Gastrocnemius medialis (tissue), 4 donors: Measurements from ENCODE around the gene THOC6. TPM values are rescaled to one million over a fixed set of nuclear protein-coding genes. Genes with fewer than 3 reads are reported as not detected.

Experiments
- ATAC-seq, 2 donors: fragments of 150-250 bp; one replicate each; pipeline ENCODE4 v1.9.1; 2016
- DNase-seq, 2 donors: peaks; one replicate each; pipeline ENCODE4 v3.0.0-alpha.2; 2019
- H3K27ac ChIP-seq, 4 donors: fragments of 200-600 bp; sonication (generic); 1 replicate in 1 of 4; 2 replicates in 3 of 4; pipeline ENCODE4 v1.5.1; 2016 to 2018; ENCODE audit warnings: mild to moderate bottlenecking in 2 of 4, moderate library complexity in 1 of 4
- H3K27me3 ChIP-seq, 3 donors: fragments of 200-600 bp; sonication (generic) in 2 of 3; 1 replicate in 1 of 3; 2 replicates in 2 of 3; pipeline versions ENCODE4 v1.5.1 to v1.6.0; 2016 to 2019; ENCODE audit warnings: mild to moderate bottlenecking in 1 of 3, moderate library complexity in 1 of 3
- H3K36me3 ChIP-seq, 2 donors: fragments of 200-600 bp; sonication (generic) in 1 of 2; one replicate each; pipeline ENCODE4 v1.5.1; 2017 to 2018
- H3K4me1 ChIP-seq, 2 donors: fragments of 200-600 bp; sonication (generic) in 1 of 2; one replicate each; pipeline ENCODE4 v1.5.1; 2016 to 2017; ENCODE audit warnings: mild to moderate bottlenecking in 2 of 2
- H3K4me3 ChIP-seq, 4 donors: fragments of 200-600 bp; sonication (generic) in 3 of 4; 1 replicate in 1 of 4; 2 replicates in 3 of 4; pipeline ENCODE4 v1.5.1; 2016 to 2019; ENCODE audit warnings: mild to moderate bottlenecking in 2 of 4
- H3K9me3 ChIP-seq, 3 donors: fragments of 200-600 bp; sonication (generic) in 2 of 3; 1 replicate in 1 of 3; 2 replicates in 2 of 3; pipeline ENCODE4 v1.5.1; 2016 to 2019
- POLR2A ChIP-seq, 2 donors: fragments of 450-650 bp; IDR thresholded peaks; one replicate each; pipeline ENCODE4 v1.6.1; 2017; ENCODE audit warnings: antibody characterized with exemption in 2 of 2, mild to moderate bottlenecking in 2 of 2, moderate library complexity in 2 of 2
- in situ Hi-C, 4 donors: fragments of 200-750 bp; cut with MboI; loops; one replicate each; pipeline versions ENCODE4 v1.15.0 to v1.8.0; 2017; ENCODE audit warnings: low sequenced_read_pairs in 4 of 4
- intact Hi-C: fragments of 100-400 bp; cut with DNase I; formaldehyde crosslinking; loops from one replicate; pipeline ENCODE4 v1.15.1; 2023; ENCODE audit warnings: low total_unique reads
- total RNA-seq, 4 donors: library from RNA; depleted of rRNA; stranded (reverse); fragments of >200 nt; gene quantifications; one replicate each; pipeline versions ENCODE4 v1.1.0 to v1.2.3, GENCODE V29; 2016
- TF ChIP-seq, protein P1 (sequence below), 5 experiments: fragments of 450-650 bp in 3 of 5; fragments of 200-600 bp in 2 of 5; sonication (generic) in 2 of 5; IDR thresholded peaks in 4 of 5; conservative IDR thresholded peaks in 1 of 5; 1 replicate in 4 of 5; 2 replicates in 1 of 5; pipeline ENCODE4 v1.5.1; 2016 to 2019; ENCODE audit warnings: antibody characterized with exemption in 5 of 5, mild to moderate bottlenecking in 3 of 5, moderate library complexity in 3 of 5

THOC6 gene
- total RNA-seq, 4 donors from 2014 or later: 15.0 to 31.1 (median 21.5) TPM

- no peak for TF ChIP-seq POLR2A (IDR thresholded peaks at IDR 0.05)
- TF ChIP-seq, protein P1, sequence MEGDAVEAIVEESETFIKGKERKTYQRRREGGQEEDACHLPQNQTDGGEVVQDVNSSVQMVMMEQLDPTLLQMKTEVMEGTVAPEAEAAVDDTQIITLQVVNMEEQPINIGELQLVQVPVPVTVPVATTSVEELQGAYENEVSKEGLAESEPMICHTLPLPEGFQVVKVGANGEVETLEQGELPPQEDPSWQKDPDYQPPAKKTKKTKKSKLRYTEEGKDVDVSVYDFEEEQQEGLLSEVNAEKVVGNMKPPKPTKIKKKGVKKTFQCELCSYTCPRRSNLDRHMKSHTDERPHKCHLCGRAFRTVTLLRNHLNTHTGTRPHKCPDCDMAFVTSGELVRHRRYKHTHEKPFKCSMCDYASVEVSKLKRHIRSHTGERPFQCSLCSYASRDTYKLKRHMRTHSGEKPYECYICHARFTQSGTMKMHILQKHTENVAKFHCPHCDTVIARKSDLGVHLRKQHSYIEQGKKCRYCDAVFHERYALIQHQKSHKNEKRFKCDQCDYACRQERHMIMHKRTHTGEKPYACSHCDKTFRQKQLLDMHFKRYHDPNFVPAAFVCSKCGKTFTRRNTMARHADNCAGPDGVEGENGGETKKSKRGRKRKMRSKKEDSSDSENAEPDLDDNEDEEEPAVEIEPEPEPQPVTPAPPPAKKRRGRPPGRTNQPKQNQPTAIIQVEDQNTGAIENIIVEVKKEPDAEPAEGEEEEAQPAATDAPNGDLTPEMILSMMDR (IDR thresholded peaks at IDR 0.05 in 4 of 5, conservative IDR thresholded peaks at IDR 0.05 in 1 of 5): no peak
- Histone ChIP-seq H3K4me3 (no peak overlapping the region), H3K4me1 (no peaks in the 10 kb centered on the region), H3K36me3 (no peaks in the 10 kb centered on the region), H3K9me3 (no peaks in the 10 kb centered on the region), H3K27ac (no peak overlapping the region), H3K27me3 (no peaks in the 10 kb centered on the region)
- in situ Hi-C loops: no loop called here
- no peak for ATAC-seq
- no peak for DNase-seq
- intact Hi-C loops: no loop called here
These were observed 31.3 kb upstream of the THOC6 start for GRCh38 chr16:2992383-2993081.

- intact Hi-C loops (no loop called here), in situ Hi-C loops (no loop called here)
- Histone ChIP-seq H3K27ac (no peak overlapping the region), H3K4me3 (no peak overlapping the region), H3K4me1 (no peaks in the 10 kb centered on the region), H3K36me3 (no peaks in the 10 kb centered on the region), H3K9me3 (no peaks in the 10 kb centered on the region), H3K27me3 (no peaks in the 10 kb centered on the region)
- DNase-seq: no peak
- ATAC-seq: no peak
- no peak for TF ChIP-seq POLR2A (IDR thresholded peaks at IDR 0.05)
- TF ChIP-seq, protein P1 (IDR thresholded peaks at IDR 0.05 in 4 of 5, conservative IDR thresholded peaks at IDR 0.05 in 1 of 5): no peak
These were observed 27.5 kb upstream of the THOC6 start for GRCh38 chr16:2996298-2996697.

DNA sequence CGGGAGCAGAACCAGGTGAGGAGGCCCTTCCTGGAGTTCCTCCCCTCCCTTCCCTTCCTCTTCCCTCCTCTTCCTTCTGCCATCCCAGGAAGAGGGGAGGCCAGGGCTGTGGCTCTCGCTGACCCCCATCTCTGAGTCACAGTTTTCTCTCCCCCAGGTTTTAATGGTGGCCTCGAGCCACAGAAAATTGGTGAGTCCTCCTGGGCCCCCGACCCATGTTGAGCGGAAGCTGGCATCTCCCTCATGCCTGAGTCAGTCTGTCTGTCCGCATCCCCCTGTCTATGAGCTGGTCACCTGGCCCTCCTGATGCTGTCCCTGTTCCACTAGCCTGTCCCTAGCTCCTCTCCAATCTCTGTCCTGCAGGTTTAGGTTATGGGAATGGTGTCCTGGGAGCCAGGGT lies 23.9 kb upstream of the THOC6 start:
- DNase-seq (no peak), ATAC-seq (no peak)
- no peak overlapping the region for H3K27ac ChIP-seq
- H3K36me3 ChIP-seq: no peaks in the 10 kb centered on the region
- no peak for TF ChIP-seq POLR2A (IDR thresholded peaks at IDR 0.05)
- TF ChIP-seq, protein P1 (IDR thresholded peaks at IDR 0.05 in 4 of 5, conservative IDR thresholded peaks at IDR 0.05 in 1 of 5): no peak
- in situ Hi-C loops: no loop called here
- intact Hi-C loops: no loop called here
- no peaks in the 10 kb centered on the region for H3K27me3 ChIP-seq
- H3K9me3 ChIP-seq: no peaks in the 10 kb centered on the region
- no peak overlapping the region for H3K4me3 ChIP-seq
- H3K4me1 ChIP-seq: peaks cover 2 to 3% of the 10 kb centered on the region in 2 donors

- intact Hi-C loops: no loop called here
These were observed 23.3 kb upstream of the THOC6 start for GRCh38 chr16:3000540-3000939.

More at GRCh38 chr16:3000540-3000939, 23.3 kb upstream of the THOC6 start:
- Histone ChIP-seq H3K36me3 (no peaks in the 10 kb centered on the region), H3K9me3 (no peaks in the 10 kb centered on the region), H3K4me1 (peaks cover 4 to 6% of the 10 kb centered on the region in 2 donors), H3K27me3 (no peaks in the 10 kb centered on the region), H3K4me3 (no peak overlapping the region), H3K27ac (no peak overlapping the region)
- TF ChIP-seq, protein P1 (IDR thresholded peaks at IDR 0.05 in 4 of 5, conservative IDR thresholded peaks at IDR 0.05 in 1 of 5): no peak
- TF ChIP-seq POLR2A (IDR thresholded peaks at IDR 0.05): no peak
- ATAC-seq (no peak), DNase-seq (no peak)
- in situ Hi-C loops: no loop called here
